ENCODE results near the gene OR6B1. TPM values are rescaled to one million over a fixed set of nuclear protein-coding genes. Genes with fewer than 3 reads are reported as not detected.

OR6B1 gene
- not detected for total RNA-seq

- no peak for DNase-seq (ENCODE audit: low spot score)
- H3K27ac ChIP-seq: no peak within 1 kb of the TSS
- H3K27me3 ChIP-seq: no peaks in the 10 kb centered on the region
- no peaks in the 10 kb centered on the region for H3K36me3 ChIP-seq
- no peak within 1 kb of the TSS for H3K4me3 ChIP-seq
- no peaks in the 10 kb centered on the region for H3K4me1 ChIP-seq
- no peak for TF ChIP-seq CTCF (IDR thresholded peaks at IDR 0.05)
- no peaks in the 10 kb centered on the region for H3K9me3 ChIP-seq
Observed at GRCh38 chr7:144000020-144000419, at the start of gene OR6B1. OR6B1 (plus strand) TSS chr7:144000320; CDS start chr7:144003997, 3,677 bp downstream.

DNA sequence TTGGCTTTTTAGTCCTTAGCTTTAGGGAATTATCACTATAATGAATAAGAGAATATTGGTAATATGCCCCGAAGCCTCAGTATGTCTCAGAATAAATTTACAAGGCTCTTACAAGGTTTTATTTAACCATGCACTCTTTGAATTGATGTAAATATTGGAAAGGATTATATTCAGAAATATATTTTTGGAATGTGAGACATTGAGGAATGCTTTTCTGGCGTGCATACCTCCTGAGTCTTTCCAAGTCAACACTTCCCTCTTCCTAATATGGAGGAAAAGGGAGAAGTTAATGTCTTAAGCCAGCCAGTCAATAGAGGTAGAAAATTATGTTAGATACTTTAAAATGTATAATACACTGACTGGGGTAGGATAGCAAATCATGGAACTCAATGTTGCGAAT lies 46.7 kb upstream of the OR6B1 start:
- Histone ChIP-seq H3K9me3 (no peaks in the 10 kb centered on the region), H3K27me3 (no peaks in the 10 kb centered on the region), H3K4me1 (no peaks in the 10 kb centered on the region), H3K4me3 (no peak overlapping the region), H3K27ac (no peak overlapping the region), H3K36me3 (no peaks in the 10 kb centered on the region)
- TF ChIP-seq CTCF (IDR thresholded peaks at IDR 0.05): no peak
- no peak for DNase-seq (ENCODE audit: low spot score)

DNA sequence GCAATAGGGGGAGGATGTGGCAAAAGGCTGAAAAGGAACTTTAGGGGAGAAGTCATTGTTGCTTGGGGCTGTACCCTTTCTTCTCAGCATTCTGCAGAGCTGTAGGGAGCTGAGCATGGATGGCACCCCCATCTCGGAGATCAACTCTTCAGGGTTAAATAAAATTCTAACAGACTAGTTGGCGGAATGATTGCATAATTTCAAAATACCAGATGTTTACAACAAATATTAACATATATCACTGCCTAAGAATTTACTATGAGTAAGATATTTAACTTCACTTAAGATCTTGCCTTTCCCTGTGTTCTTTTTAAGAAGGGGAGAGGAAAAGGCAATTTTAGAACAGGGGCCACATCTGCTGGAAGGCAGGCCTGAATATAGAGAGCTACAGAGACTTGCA lies 46.0 kb upstream of the OR6B1 start:
- no peaks in the 10 kb centered on the region for H3K36me3 ChIP-seq
- H3K4me1 ChIP-seq: no peaks in the 10 kb centered on the region
- H3K27ac ChIP-seq: no peak overlapping the region
- no peak overlapping the region for H3K4me3 ChIP-seq
- no peaks in the 10 kb centered on the region for H3K9me3 ChIP-seq
- TF ChIP-seq CTCF (IDR thresholded peaks at IDR 0.05): no peak
- DNase-seq (ENCODE audit: low spot score): no peak
- no peaks in the 10 kb centered on the region for H3K27me3 ChIP-seq

- no peak for TF ChIP-seq CTCF (IDR thresholded peaks at IDR 0.05)
- H3K27ac ChIP-seq: no peak within 1 kb of the TSS
- no peaks in the 10 kb centered on the region for H3K27me3 ChIP-seq
- H3K36me3 ChIP-seq: no peaks in the 10 kb centered on the region
- no peaks in the 10 kb centered on the region for H3K9me3 ChIP-seq
- no peak within 1 kb of the TSS for H3K4me3 ChIP-seq
- H3K4me1 ChIP-seq: no peaks in the 10 kb centered on the region
- DNase-seq (ENCODE audit: low spot score): no peak
Observed at GRCh38 chr7:143954544-143954943, 45.6 kb upstream of the OR6B1 start, which contains the start of gene OR2F1. OR2F1 (plus strand) TSS chr7:143954844; CDS start chr7:143959971, 5,127 bp downstream.

DNA sequence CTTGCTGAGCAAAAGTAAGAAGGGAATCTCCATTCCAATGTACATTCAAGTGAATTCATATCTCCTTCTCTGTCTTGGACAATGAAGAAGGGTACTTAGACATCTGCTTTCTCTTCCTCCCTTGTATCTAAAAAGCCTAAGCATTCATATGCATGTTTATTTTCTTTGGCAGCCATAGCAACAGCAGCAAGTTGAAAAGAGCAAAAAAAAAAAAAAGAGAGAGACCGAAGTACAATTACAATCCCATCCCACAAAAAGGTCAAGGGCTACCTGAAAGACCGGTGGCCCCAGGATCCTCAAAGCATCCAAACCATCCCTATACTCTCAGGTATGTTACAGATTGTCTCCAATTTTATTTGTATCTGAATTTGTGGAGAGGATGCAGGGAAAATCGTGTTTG lies 41.3 kb upstream of the OR6B1 start:
- no peak for TF ChIP-seq CTCF (IDR thresholded peaks at IDR 0.05)
- Histone ChIP-seq H3K4me1 (no peaks in the 10 kb centered on the region), H3K27ac (no peak overlapping the region), H3K9me3 (no peaks in the 10 kb centered on the region), H3K36me3 (no peaks in the 10 kb centered on the region), H3K27me3 (no peaks in the 10 kb centered on the region), H3K4me3 (no peak overlapping the region)
- no peak for DNase-seq (ENCODE audit: low spot score)

GRCh38 chr7:143960813-143961610 lies 39.1 kb upstream of the OR6B1 start:
- no peak for DNase-seq (ENCODE audit: low spot score)
- H3K27me3 ChIP-seq: no peaks in the 10 kb centered on the region
- no peak overlapping the region for H3K4me3 ChIP-seq
- no peaks in the 10 kb centered on the region for H3K36me3 ChIP-seq
- no peak for TF ChIP-seq CTCF (IDR thresholded peaks at IDR 0.05)
- H3K9me3 ChIP-seq: no peaks in the 10 kb centered on the region
- H3K4me1 ChIP-seq: no peaks in the 10 kb centered on the region
- no peak overlapping the region for H3K27ac ChIP-seq
